ENCODE measurements around the gene TM7SF2. TPM values are rescaled to one million over a fixed set of nuclear protein-coding genes. Genes with fewer than 3 reads are reported as not detected.

The TM7SF2 gene
- total and polyA plus RNA-seq, 11 donors: 17.6 to 752 (median 74.6) TPM

DNA sequence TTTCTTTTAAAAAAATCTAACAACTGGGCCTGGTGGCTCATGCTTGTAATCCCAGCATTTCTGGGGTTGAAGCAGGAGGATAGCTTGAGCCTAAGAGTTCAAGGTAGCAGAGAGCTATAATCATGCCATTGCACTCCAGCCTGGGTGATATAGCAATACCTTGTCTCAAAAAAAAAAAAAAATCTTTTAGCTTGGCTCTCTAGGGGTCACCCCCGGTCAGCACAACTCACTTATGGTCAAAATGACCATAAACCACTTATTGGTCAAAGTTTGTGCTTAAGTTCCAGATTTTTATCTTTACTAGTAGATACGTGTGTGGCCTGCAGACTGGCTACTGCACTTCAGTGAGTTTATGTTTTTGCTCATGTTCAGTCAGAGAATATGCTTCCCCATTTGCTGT lies 52.0 kb downstream of the TM7SF2 start:
- Histone ChIP-seq H3K9me3 (no peaks in the 10 kb centered on the region), H3K27me3 (no peaks in the 10 kb centered on the region), H3K36me3 (no peaks in the 10 kb centered on the region), H3K27ac (no peak overlapping the region), H3K4me3 (no peak overlapping the region), H3K4me1 (no peaks in the 10 kb centered on the region)
- DNase-seq (no peak), ATAC-seq (no peak)
- TF ChIP-seq, protein P1, sequence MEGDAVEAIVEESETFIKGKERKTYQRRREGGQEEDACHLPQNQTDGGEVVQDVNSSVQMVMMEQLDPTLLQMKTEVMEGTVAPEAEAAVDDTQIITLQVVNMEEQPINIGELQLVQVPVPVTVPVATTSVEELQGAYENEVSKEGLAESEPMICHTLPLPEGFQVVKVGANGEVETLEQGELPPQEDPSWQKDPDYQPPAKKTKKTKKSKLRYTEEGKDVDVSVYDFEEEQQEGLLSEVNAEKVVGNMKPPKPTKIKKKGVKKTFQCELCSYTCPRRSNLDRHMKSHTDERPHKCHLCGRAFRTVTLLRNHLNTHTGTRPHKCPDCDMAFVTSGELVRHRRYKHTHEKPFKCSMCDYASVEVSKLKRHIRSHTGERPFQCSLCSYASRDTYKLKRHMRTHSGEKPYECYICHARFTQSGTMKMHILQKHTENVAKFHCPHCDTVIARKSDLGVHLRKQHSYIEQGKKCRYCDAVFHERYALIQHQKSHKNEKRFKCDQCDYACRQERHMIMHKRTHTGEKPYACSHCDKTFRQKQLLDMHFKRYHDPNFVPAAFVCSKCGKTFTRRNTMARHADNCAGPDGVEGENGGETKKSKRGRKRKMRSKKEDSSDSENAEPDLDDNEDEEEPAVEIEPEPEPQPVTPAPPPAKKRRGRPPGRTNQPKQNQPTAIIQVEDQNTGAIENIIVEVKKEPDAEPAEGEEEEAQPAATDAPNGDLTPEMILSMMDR (IDR thresholded peaks at IDR 0.05): no peak
- TF ChIP-seq POLR2A (IDR thresholded peaks at IDR 0.05): no peak
- WGBS, 4 donors: 83 to 94% (median 85%) methylated on average over 2 of the region's 2 CpGs
- intact Hi-C loops (cut with DNase I): no loop called here

Small RNAs within 50 kb of the gene (microRNA-seq; reads per million reads assigned to microRNA genes)
- 0 to 0.62 (median 0.10) reads per million in 4 donors for gene MIR6751

Other genes starting within 250 kb of the TM7SF2 start
- gene EHD1, start 233.3 kb upstream of the TM7SF2 start, total RNA-seq: 100 to 1,000 TPM in 1 of 9 donors, 10 to 100 TPM in 8; 38.2 to 102 (median 58.2) TPM
- gene EHD1, start 233.3 kb upstream of the TM7SF2 start, polyA plus RNA-seq: 10 to 100 TPM; 27.9 to 50.4 TPM
- 10 to 100 TPM; 11.4 to 38.5 (median 18.4) TPM for gene ATG2A, start 194.7 kb upstream of the TM7SF2 start, total RNA-seq
- 10 to 100 TPM; 12.8 to 16.1 TPM for gene ATG2A, start 194.7 kb upstream of the TM7SF2 start, polyA plus RNA-seq
- 10 to 100 TPM; 17.5 to 32.5 (median 22.3) TPM for gene PPP2R5B, start 187.2 kb upstream of the TM7SF2 start, total RNA-seq
- 10 to 100 TPM; 27.1 to 34.3 TPM for gene PPP2R5B, start 187.2 kb upstream of the TM7SF2 start, polyA plus RNA-seq
- gene GPHA2, start 176.0 kb upstream of the TM7SF2 start, total RNA-seq: under 1 TPM in 1 of 9 donors, not detected in 8; 0.48 TPM
- gene GPHA2, start 176.0 kb upstream of the TM7SF2 start, polyA plus RNA-seq: not detected
- not detected for gene MAJIN, start 139.8 kb upstream of the TM7SF2 start, total RNA-seq
- not detected for gene MAJIN, start 139.8 kb upstream of the TM7SF2 start, polyA plus RNA-seq
- 10 to 100 TPM in 1 of 9 donors, 1 to 10 TPM in 7, under 1 TPM in 1; 0.87 to 33.4 (median 1.5) TPM for gene BATF2, start 114.9 kb upstream of the TM7SF2 start, total RNA-seq
- gene BATF2, start 114.9 kb upstream of the TM7SF2 start, polyA plus RNA-seq: 1 to 10 TPM; 1.6 to 2.0 TPM
- gene ARL2, start 97.7 kb upstream of the TM7SF2 start, total RNA-seq: 100 to 1,000 TPM in 7 of 9 donors, 10 to 100 TPM in 2; 90.3 to 241 (median 116) TPM
- gene ARL2, start 97.7 kb upstream of the TM7SF2 start, polyA plus RNA-seq: 100 to 1,000 TPM; 126 to 158 TPM
- gene SNX15, start 84.4 kb upstream of the TM7SF2 start, total RNA-seq: 10 to 100 TPM; 12.7 to 33.0 (median 17.9) TPM
- 10 to 100 TPM; 14.8 to 29.5 TPM for gene SNX15, start 84.4 kb upstream of the TM7SF2 start, polyA plus RNA-seq
- 1 to 10 TPM; 4.3 to 9.1 (median 6.2) TPM for gene SAC3D1, start 70.7 kb upstream of the TM7SF2 start, total RNA-seq
- gene SAC3D1, start 70.7 kb upstream of the TM7SF2 start, polyA plus RNA-seq: 10 to 100 TPM in 1 of 2 donors, 1 to 10 TPM in 1; 4.8 to 14.6 TPM
- 1 to 10 TPM; 2.6 to 7.4 (median 3.4) TPM for gene NAALADL1, start 53.3 kb upstream of the TM7SF2 start, total RNA-seq
- gene NAALADL1, start 53.3 kb upstream of the TM7SF2 start, polyA plus RNA-seq: 1 to 10 TPM; 2.7 to 7.4 TPM
- gene CDCA5, start 27.8 kb upstream of the TM7SF2 start, total RNA-seq: 10 to 100 TPM in 1 of 9 donors, 1 to 10 TPM in 2, under 1 TPM in 6; 0.42 to 11.6 (median 0.81) TPM
- under 1 TPM; 0.38 to 0.83 TPM for gene CDCA5, start 27.8 kb upstream of the TM7SF2 start, polyA plus RNA-seq
- 10 to 100 TPM; 19.6 to 42.8 (median 25.0) TPM for gene ZFPL1, start 27.6 kb upstream of the TM7SF2 start, total RNA-seq
- 10 to 100 TPM; 28.1 to 44.4 TPM for gene ZFPL1, start 27.6 kb upstream of the TM7SF2 start, polyA plus RNA-seq
- 100 to 1,000 TPM in 6 of 9 donors, 10 to 100 TPM in 3; 78.4 to 165 (median 106) TPM for gene VPS51, start 15.7 kb upstream of the TM7SF2 start, total RNA-seq
- gene VPS51, start 15.7 kb upstream of the TM7SF2 start, polyA plus RNA-seq: 10 to 100 TPM; 94.2 to 94.3 TPM
- gene ZNHIT2, start 5.8 kb downstream of the TM7SF2 start, total RNA-seq: 10 to 100 TPM in 1 of 9 donors, 1 to 10 TPM in 8; 5.5 to 14.3 (median 7.3) TPM
- 10 to 100 TPM; 12.4 to 15.5 TPM for gene ZNHIT2, start 5.8 kb downstream of the TM7SF2 start, polyA plus RNA-seq
- 100 to 1,000 TPM; 388 to 652 (median 636) TPM for gene FAU, start 10.3 kb downstream of the TM7SF2 start, total RNA-seq
- gene FAU, start 10.3 kb downstream of the TM7SF2 start, polyA plus RNA-seq: 1,000 to 10,000 TPM in 1 of 2 donors, 100 to 1,000 TPM in 1; 973 to 1,119 TPM
- gene MRPL49, start 10.4 kb downstream of the TM7SF2 start, total RNA-seq: 10 to 100 TPM; 33.1 to 66.6 (median 42.1) TPM
- 10 to 100 TPM; 13.7 to 59.2 TPM for gene MRPL49, start 10.4 kb downstream of the TM7SF2 start, polyA plus RNA-seq
- gene SYVN1, start 22.6 kb downstream of the TM7SF2 start, total RNA-seq: 10 to 100 TPM; 21.7 to 65.8 (median 28.2) TPM
- gene SYVN1, start 22.6 kb downstream of the TM7SF2 start, polyA plus RNA-seq: 10 to 100 TPM; 13.9 to 34.5 TPM
- gene SPDYC, start 58.4 kb downstream of the TM7SF2 start, total RNA-seq: not detected
- gene SPDYC, start 58.4 kb downstream of the TM7SF2 start, polyA plus RNA-seq: not detected
- 100 to 1,000 TPM in 2 of 9 donors, 10 to 100 TPM in 7; 67.8 to 139 (median 86.1) TPM for gene CAPN1, start 70.1 kb downstream of the TM7SF2 start, total RNA-seq
- 100 to 1,000 TPM in 1 of 2 donors, 10 to 100 TPM in 1; 69.6 to 114 TPM for gene CAPN1, start 70.1 kb downstream of the TM7SF2 start, polyA plus RNA-seq
- 1 to 10 TPM; 3.2 to 9.0 (median 4.2) TPM for gene POLA2, start 150.1 kb downstream of the TM7SF2 start, total RNA-seq
- 1 to 10 TPM; 4.3 to 6.7 TPM for gene POLA2, start 150.1 kb downstream of the TM7SF2 start, polyA plus RNA-seq
- gene CDC42EP2, start 203.0 kb downstream of the TM7SF2 start, total RNA-seq: 10 to 100 TPM in 4 of 9 donors, 1 to 10 TPM in 5; 3.3 to 25.0 (median 8.9) TPM
- gene CDC42EP2, start 203.0 kb downstream of the TM7SF2 start, polyA plus RNA-seq: 10 to 100 TPM; 10.3 to 16.3 TPM
- gene DPF2, start 222.0 kb downstream of the TM7SF2 start, total RNA-seq: 10 to 100 TPM; 41.0 to 55.4 (median 46.2) TPM
- gene DPF2, start 222.0 kb downstream of the TM7SF2 start, polyA plus RNA-seq: 10 to 100 TPM; 22.9 to 35.1 TPM
- gene TIGD3, start 242.9 kb downstream of the TM7SF2 start, total RNA-seq: under 1 TPM in 7 of 9 donors, not detected in 2; 0.19 to 0.91 (median 0.47) TPM
- gene TIGD3, start 242.9 kb downstream of the TM7SF2 start, polyA plus RNA-seq: under 1 TPM; 0.29 to 0.42 TPM

Data from heart left ventricle (tissue), 16 donors.